NOMO-1 treated with DMSO at 0.1 percent for 48 hours (cell line): ENCODE data around the gene KMT2A.
"Not testable (repeated sequence)": the region's sequence is repeated elsewhere in the genome, so short reads cannot be mapped to it uniquely, and the experiment has no call there.

Source experiments
- DNase-seq: peaks from one replicate; lab custom pipeline; 2025; ENCODE audit not compliant: unreplicated experiment; lab: John Stamatoyannopoulos, UW

Gene KMT2A

DNA sequence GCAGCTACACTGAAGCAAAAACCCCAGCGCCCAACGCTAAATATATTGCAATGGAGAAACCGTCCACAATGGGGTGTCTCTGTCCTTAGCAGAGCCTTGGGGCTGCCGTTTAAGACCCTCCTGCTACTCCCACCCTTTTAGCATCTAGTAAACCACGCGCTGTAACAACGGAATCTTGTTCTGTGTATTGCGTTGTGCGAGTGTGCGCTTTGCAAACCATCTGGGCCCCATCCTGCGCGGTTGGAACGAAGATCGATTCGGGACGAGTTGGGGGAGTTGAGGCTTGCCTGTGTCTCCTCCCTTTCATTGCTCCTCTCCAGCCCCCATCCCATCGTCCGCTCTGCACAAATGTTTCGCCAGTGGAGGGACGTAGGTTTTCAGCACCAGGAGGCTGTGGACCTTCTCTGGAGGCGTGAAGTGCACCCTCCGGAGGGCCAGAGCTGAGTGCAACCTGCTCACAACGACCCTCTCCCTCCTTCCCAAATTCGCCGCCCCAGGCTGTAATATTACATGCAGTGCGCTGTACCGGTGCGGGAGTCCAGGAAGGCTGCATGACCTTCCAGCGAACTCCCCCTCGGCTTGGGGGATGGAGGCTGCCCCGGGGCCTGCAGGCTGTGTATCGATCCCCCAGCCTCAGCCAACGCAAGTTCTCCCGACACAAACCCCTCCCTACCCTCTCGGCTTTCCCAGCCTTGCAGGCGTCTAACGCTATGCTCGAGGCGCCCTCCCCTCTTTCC lies 1.6 kb upstream of the KMT2A start:
- DNase-seq = peak; percentile 16

DNA sequence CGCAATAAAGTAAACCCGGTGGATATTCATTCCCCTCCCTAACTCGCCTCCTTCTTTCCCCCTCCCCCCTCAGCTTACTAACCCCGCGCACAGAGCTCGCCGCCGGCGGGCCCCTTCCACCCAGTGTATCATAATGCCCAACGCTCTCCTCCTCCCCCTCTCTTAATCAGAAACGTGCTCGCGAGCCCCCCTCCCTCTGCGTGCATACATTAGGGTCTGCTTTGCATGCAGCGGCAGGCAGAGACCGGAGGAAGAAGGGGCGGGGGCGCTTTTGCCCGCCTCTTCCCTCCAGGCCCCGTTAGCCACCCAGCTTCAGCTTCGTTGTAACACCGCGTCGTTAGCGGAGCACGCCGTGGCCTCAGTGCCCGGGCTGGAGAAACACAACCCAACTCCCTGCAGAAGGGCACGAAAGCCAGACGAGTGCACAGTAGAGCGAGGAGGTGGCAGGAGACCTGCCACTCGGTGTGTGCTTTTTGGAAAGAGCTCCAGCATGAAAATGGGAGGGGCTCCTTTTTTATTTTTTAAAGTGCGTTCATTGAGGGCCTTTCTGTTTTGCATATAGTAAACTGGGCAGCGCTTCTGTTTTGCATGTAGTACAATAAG lies 901 bp upstream of the KMT2A start:
- peak; percentile 52 for DNase-seq

DNA sequence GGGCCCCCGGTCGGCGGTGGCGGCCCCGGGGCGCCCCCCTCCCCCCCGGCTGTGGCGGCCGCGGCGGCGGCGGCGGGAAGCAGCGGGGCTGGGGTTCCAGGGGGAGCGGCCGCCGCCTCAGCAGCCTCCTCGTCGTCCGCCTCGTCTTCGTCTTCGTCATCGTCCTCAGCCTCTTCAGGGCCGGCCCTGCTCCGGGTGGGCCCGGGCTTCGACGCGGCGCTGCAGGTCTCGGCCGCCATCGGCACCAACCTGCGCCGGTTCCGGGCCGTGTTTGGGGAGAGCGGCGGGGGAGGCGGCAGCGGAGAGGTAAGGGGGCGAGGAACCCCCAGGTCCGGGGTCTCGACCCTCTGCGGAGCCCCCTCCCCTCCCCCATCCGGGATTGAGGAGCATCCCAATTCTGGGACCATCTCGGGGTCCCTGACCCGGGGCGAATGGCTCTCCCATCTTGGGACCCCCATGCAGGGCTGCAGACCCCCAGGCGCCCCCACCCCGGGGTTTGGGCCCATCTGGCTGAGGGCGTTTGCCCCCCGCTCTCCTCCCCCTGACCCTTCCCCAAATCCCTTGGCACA lies 431 bp downstream of the KMT2A start:
- DNase-seq = no peak

DNA sequence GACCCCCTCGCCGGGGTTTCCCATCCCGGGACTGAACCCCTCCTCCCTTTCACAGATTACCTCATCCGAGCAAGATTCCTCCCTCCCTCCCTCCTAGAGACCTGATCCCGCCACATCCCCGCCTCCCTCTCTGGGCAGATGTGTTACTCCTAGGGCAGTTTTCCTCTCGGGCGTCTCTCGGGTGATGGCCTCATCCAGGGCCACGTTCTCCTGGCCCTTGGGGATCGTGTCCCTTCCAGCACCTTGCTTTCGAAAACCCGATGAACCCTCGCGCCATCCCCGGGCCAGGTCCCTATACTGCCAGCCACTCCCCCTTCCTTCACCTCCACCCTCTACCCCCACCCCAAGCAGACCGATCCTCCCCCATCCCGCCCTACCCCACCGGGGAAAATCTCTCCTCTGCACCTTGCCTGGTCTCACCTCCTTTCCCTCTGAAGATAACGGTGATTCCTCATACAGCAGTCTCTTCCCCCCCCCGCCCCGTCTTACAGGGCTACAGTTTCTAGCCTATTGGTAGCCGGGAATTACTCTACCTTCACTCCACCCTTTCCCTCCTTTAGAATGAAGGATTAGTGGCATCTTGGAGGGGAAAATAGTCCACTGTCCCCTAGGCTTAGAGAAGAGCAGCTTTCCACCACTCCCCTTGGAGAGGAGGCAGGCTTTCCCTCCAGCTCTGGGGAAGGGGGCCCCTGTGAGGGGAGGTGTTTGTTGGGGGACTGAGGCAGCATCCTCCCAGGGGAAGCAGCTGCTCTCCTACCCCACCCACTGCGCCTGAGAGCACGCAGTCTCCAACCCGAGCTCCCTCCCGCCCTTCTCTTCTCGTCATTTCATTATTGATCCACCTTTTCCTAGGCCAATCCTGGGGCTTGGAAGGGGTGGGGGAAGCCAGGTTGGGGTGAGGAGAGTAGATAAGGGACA lies 1.2 kb downstream of the KMT2A start:
- DNase-seq = no peak

DNA sequence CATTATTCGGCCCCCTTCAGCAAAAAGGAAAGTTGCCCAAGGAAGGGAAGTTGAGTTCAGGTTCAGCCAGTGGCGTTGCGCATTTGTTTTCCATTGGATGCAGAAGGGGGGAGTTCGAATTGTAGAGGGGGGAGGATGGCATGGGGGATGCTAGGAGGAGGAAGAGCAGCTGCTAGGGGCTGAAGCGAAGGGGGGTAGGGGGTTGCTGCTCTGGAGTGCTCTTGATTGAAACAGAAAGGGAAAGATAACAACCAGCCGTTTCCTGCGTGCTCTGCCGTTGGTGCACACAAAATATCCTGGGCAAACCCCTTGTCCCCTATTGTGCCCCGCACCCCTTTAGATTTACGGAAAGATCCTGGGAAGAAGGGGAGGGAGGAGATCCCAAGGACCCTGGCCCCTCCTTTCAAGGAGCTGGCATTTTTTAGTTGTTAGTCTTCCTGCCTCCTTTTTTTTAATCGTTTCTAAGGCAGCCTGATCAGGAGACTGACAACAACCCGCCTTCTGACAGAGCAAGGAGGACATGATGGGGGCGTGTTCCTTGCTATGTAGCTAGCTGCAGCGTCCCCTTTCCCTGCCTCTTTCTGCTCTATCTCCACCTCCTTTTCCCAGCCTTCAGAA lies 2.1 kb downstream of the KMT2A start:
- peak; percentile 8 for DNase-seq

DNA sequence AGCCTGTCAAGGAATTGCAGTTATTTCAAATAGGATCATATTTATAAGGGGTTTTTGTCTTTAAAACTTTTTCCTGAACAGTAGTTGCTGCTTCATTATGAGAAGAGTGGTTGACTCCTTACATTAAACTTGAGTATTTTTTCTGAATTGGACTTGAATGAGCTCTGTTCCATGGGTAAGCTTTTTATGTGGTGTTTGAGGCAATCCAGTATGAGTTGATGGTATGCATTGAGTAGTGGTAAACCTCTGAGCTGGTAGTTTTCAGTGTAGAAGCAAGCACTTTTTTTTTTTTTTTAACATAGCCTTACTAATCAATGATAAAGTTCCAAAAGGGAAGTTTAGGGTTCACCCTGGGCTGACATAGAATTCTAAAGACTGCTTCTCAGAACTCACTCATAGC lies 3.4 kb downstream of the KMT2A start:
- DNase-seq = no peak

DNA sequence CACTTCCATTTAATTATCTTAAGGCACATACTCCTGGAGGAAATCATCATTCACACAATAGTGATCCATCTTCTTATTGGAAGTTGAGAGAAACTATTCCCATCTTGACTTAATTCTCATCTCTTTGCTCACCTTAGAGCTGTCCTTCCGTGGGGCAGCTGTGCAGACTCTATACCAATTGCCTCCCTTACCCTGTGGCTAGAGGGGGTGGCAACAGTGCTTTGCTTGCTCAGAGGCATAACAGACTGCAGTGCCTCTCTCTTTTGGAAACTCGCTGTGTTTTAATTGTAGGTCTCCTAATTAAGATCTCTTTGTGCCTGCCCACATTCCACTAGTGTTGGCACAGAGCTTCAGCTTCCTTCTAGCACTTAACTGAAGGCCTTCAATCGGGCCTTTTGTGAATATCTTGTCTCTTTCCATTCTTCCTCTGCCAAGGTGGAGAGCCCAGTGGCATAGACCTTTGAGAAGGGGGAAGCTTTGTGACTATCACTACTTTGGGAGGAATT lies 5.5 kb downstream of the KMT2A start:
- DNase-seq = no peak

DNA sequence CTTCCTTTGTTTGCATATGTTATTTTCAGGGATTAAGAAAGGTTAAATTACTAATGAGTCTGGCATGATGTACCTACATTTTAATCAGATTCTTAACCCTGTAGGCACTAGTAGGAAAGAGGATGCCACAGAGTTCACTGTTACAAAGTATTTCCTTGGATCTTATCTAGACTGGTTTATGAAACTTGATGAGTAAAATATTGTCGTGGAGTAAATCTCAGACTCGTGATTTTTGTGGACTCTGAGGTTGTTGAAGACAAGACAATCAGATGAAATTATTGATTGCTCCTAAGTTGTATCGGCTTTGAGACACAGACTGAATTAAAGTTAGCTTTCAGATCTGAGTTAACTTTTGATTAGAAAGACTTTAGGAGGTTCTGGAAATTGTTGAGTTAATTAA lies 6.0 kb downstream of the KMT2A start:
- no peak for DNase-seq

DNA sequence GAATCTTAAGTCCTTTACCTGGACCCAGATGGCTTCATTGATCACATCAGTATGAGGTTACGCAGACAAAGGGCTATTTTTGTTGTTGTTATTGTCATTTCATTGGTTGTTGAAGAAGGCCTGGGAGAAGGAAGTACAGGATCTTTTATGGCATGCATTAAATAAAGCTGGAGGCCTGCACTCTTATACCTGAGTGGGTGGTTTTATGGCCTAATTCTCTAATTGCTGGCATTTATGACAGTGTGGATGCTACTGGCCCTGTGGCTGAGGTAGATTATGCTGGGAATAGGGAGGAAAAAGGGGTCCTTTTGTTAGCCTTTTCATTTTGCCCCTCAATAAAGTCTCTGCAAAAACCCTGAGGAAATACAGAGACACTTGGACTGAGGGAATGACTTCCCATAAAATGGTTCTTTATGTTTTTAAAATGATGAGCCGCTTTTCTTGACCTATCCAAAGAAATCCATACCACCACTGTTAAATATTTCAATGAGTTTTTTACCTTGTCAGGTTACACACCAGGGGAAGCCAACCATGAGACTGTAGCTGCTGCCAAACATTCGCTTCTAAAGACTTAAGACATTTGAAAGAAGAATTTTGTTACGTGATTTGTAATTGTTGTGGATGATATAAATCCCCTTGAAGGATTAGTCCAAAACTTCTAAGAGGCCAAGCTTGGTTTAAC lies 6.8 kb downstream of the KMT2A start:
- DNase-seq = no peak

DNA sequence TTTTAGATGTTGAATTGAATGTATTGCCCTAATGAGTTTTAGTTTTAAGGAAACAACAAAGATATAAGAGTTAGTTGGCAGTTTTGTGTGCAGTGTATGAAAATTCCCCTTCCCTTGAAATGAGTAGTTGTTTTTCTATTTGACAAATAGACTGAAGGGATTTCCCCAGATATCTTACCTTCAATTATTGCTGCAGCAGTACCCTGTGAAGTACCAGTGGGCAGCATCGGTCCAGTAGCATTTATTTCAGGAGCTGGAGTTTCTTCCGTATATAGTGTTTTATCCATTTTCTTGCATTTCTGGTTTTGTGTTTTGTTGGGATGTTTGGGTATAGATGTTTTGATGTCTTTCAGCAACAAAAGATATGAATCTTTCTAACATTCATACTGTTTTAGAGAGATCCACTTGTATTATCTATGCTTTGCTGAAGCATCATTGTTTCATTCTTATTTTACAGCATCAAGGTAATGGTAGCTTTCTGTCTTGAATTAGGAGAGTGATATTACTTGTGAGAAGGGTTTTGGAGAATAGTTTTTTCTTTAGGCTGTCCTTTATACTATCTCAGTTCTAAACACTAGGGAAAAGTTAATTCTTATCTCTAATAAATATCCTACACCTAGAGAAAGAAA lies 7.4 kb downstream of the KMT2A start:
- no peak for DNase-seq

DNA sequence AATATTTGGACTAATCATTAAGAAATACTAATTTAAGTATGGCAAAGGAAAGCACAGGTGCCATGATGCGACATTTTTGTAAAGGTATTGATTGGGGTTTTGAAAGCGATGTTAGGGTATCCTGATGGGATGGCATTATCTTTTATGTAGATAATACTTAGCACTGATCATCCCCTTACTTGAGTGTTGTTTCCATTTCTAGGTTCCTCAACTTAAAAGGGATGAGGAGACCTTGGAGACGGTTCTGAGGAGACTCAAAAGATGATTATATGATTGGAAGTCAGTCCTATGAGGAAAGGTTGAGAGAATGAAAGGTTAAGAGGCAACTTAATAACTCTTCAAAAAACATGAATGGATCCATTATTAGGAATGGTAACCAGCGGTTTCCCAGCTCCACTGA lies 11.1 kb downstream of the KMT2A start:
- no peak for DNase-seq

DNA sequence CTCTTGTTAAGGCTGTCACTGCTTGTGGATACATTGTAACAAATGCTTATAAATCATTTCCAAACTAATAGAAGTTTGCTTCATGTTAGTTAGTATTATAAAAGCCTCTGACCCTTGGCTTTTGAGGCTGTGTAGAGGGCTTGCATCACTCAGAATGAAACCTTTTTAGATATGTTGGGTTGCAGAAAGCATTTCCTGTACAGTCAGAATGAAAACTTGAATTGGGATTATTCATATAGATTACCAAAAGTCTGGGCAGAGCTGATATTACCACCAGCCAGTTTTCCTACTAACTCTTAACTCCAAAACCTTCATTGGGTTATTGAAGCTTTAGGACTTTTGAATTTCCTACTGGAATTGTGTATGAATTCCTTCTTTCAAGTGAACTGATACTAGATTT lies 12.0 kb downstream of the KMT2A start:
- no peak for DNase-seq

DNA sequence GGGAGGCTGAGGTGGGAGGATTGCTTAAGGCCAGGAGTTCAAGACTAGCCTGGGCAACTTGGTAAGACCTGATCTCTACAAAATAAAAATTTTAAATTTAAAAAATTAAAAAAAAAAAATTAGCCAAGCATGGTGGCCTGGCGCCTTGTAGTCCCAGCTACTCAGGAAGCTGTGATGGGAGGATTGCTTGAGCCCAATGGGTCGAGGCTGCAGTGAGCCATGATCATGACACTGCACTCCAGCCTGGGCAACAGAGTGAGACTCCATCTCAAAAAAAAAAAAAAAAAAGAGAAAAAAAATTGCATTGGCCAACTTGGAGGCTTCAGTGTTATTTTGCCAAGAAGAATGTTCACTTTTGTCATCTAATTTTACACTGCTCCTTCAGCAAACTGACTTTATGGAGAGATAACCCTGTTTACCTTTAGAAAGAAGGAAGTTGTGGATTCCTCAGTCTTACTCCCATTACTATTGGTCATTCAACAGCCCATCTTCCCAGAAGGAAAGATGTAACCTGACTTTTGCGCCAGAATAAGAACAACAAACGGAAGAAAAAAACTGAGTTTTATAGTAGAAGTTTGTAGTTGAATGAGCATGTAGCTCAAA lies 13.1 kb downstream of the KMT2A start:
- DNase-seq = no peak

DNA sequence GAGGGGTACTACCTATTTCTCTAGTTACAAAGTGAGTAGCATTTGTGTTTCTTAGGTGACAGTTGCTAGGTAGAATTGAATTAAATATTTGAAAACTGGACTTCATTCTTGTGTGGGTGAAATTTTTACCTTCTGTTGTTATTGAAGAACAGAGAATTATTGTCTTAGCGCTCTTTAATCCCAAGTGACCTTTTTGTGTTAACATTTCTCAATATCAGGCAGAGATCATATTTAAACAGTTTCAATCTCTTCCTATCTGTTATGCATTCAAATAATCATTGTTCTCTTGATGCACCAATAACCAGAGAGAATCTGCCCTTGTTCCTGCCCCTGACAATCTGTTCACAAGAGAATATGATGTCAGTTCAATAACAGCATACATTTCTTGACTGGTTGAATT lies 14.2 kb downstream of the KMT2A start:
- no peak for DNase-seq

DNA sequence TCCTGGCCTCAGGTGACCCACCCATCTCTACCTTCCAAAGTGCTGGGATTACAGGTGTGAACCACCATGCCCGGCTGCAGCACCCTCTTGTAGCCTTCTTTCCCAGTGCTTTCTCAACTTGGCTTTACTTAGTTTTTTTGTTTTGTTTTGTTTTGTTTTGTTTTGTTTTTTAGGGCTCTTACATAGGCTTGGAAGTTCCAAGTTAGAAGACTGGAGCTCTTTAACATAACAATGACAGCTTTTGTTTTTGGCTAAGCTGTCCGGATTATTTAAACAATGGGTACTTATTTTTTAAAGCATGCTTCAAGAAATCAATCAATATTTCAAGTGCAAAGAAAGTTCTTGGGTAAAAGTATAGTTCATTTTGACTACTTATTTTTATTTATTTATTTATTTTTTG lies 25.9 kb downstream of the KMT2A start:
- DNase-seq = no peak

DNA sequence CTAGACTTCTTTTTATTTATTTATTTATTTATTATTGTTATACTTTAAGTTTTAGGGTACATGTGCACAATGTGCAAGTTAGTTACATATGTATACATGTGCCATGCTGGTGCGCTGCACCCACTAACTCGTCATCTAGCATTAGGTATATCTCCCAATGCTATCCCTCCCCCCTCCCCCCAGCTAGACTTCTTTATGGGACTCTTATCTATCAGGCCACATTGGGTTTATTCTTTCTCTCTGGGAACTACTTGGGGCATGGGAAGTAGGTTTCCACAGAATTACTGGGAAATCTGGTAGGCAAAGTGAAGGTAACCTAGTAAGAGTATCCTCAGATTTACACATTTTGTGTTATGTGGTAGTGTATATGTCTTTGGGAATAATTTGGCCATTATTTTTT lies 32.7 kb downstream of the KMT2A start:
- DNase-seq = not testable (repeated sequence)

DNA sequence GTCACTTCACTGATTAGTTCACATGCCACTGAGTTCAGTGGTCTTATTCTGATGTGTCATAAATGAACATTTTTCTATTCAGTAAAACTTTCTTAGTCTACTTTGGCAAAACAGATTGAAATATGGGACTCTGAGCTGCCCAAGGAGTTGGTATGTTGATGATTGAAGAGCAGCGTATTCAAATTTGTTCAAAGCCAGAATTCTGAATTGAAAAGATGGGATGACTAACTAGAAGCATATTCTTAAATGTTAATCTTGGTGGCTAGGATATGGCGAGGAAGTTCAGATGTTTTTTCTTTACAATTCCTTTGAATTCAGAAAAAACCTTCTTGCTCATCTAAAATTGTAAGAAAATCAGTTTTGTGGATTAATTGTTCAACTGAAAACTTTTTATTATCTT lies 34.7 kb downstream of the KMT2A start:
- no peak for DNase-seq

DNA sequence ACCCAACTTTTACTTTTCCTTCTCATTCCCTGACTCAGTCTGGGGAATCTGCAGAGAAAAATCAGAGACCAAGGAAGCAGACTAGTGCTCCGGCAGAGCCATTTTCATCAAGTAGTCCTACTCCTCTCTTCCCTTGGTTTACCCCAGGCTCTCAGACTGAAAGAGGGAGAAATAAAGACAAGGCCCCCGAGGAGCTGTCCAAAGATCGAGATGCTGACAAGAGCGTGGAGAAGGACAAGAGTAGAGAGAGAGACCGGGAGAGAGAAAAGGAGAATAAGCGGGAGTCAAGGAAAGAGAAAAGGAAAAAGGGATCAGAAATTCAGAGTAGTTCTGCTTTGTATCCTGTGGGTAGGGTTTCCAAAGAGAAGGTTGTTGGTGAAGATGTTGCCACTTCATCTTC lies 37.2 kb downstream of the KMT2A start:
- no peak for DNase-seq

DNA sequence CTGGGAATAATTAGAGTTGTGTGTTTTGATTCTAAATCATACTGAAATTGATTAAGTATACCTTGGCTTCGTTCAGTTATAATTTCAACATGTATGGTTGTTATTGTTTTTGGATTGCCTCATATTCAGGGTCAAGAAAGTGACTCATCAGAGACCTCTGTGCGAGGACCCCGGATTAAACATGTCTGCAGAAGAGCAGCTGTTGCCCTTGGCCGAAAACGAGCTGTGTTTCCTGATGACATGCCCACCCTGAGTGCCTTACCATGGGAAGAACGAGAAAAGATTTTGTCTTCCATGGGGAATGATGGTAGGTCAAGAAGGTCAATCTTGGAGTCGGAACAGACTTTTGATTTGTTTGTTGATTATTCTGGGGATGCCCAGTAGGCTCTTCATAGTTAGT lies 40.4 kb downstream of the KMT2A start:
- DNase-seq = no peak

DNA sequence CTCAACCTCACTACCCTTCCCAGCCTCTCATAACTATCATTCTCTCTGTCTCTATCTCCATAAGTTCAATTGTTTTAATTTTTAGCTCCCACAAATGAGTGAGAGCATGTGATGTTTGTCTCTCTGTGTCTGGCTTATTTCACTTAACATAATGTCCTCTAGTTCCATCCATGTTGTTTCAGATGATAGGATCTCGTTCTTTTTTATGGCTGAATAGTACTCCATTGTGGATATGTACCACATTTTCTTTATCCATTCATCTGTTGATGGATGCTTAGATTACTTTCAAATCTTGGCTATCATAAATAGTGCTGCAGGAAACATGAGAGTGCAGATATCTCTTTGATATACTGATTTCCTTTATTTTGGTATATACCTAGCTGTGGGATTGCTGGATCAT lies 44.9 kb downstream of the KMT2A start:
- DNase-seq = not testable (repeated sequence)
